Thyroid gland (tissue), 4 donors: ENCODE results near the gene SCO2.

Experiments
- CTCF ChIP-seq, 6 experiments: fragments of 200-600 bp in 3 of 6; fragments of 450-650 bp in 3 of 6; sonication (generic) in 3 of 6; IDR thresholded peaks; one replicate each; pipeline ENCODE4 v1.5.1; 2016 to 2019; ENCODE audit warnings: antibody characterized with exemption in 6 of 6, mild to moderate bottlenecking in 2 of 6, inconsistent platforms in 1 of 6, moderate library complexity in 1 of 6
- POLR2A ChIP-seq, 2 donors: fragments of 450-650 bp; IDR thresholded peaks; one replicate each; pipeline ENCODE4 v1.6.1; 2017; ENCODE audit warnings: antibody characterized with exemption in 2 of 2, mild to moderate bottlenecking in 2 of 2, moderate library complexity in 1 of 2

GRCh38 chr22:50523806-50524675 is 1.4 kb downstream of the SCO2 start:
- TF ChIP-seq CTCF (IDR thresholded peaks at IDR 0.05), result no peak
- no peak for TF ChIP-seq POLR2A (IDR thresholded peaks at IDR 0.05)
